ENCODE results near the gene TCF4. TPM values are rescaled to one million over a fixed set of nuclear protein-coding genes. Genes with fewer than 3 reads are reported as not detected.

The TCF4 gene
- total RNA-seq, 4 donors from 2014 or later = 80.9 to 172 (median 94.0) TPM

DNA sequence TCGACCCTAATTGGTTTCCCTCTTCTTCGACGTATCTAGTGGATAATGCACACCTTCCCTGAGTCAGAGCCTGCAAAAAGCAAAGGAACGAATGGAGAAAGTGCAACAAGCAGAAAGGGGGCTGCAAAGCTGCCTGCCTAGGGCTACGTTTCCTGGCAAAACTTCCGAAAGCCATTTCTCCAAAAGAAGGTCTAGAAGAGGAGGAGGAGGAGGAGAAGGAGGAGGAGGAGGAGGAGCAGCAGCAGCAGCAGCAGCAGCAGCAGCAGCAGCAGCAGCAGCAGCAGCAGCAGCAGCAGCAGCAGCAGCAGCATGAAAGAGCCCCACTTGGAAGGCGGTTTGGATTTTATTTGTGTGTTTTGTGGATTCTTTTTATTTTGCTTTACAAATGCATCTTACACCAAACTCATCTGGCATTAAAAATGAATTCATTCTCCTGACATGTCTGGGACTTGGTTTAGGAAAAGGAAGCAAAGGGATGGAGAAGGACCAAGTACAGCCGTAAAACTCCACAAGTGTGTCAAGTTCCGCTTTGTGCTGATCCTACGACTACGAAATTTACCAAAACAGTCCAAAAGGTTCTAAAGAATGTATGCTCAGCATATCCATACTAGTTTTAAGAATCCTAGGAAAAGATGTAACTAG, 2.0 kb downstream of the TCF4 start:
- H3K9me3 ChIP-seq = no peaks in the 10 kb centered on the region
- TF ChIP-seq EP300 (IDR thresholded peaks at IDR 0.05) = no peak
- TF ChIP-seq, protein P1, sequence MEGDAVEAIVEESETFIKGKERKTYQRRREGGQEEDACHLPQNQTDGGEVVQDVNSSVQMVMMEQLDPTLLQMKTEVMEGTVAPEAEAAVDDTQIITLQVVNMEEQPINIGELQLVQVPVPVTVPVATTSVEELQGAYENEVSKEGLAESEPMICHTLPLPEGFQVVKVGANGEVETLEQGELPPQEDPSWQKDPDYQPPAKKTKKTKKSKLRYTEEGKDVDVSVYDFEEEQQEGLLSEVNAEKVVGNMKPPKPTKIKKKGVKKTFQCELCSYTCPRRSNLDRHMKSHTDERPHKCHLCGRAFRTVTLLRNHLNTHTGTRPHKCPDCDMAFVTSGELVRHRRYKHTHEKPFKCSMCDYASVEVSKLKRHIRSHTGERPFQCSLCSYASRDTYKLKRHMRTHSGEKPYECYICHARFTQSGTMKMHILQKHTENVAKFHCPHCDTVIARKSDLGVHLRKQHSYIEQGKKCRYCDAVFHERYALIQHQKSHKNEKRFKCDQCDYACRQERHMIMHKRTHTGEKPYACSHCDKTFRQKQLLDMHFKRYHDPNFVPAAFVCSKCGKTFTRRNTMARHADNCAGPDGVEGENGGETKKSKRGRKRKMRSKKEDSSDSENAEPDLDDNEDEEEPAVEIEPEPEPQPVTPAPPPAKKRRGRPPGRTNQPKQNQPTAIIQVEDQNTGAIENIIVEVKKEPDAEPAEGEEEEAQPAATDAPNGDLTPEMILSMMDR (IDR thresholded peaks at IDR 0.05) = no peak
- TF ChIP-seq POLR2AphosphoS5 (IDR thresholded peaks at IDR 0.05) = no peak
- no peak for TF ChIP-seq POLR2A (IDR thresholded peaks at IDR 0.05)
- no peaks in the 10 kb centered on the region for H3K27me3 ChIP-seq
- peak overlapping the region; percentile 80 for H3K4me3 ChIP-seq
- DNase-seq (ENCODE audit: low spot score in 2 of 2) = no peak
- H3K36me3 ChIP-seq = no peaks in the 10 kb centered on the region
- peaks cover 45% of the 10 kb centered on the region for H3K4me1 ChIP-seq
- 16% methylated on average over 11 of the region's 11 CpGs for WGBS
- H3K27ac ChIP-seq = peak overlapping the region; percentile 94

DNA sequence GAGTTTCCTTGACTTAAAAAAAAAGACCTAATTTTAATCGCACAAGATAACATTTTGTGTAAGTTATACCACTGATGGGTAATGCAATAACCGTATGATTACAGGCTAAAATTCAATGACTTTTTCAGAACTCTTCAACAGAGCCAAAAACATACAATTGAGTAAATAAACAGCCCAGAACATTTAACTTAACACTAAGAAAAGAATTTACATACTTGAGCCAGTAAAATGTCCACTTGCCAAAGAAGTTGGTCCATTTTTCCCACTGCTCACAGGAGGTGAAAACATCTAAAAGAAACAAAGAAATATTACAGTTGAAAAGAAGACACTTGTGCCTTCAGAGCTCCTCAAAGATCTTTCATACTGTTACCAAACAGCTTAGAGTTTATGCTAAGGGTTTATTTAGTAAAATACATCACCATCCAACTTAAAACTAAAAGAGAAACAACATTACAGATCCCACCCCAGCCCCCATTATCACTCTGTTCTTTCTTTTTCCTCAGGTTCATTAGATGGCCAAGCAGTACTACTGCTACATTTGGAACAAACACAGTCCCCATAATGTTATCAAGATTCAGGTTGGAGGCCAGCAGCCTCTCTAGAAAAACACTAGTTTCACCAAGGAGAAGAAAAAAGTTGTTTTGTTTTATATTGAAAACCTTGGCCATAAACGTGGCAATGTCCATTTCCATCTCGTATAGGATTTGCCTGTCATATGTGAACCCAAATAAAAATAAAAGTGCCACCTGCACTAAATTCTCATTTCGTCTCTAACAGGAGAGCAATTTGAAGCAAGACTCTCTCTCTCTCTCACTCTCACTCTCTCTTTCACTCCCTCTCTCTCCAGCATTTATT, 2.7 kb downstream of the TCF4 start:
- Histone ChIP-seq H3K36me3 (no peaks in the 10 kb centered on the region), H3K4me1 (peaks cover 44% of the 10 kb centered on the region), H3K27me3 (no peaks in the 10 kb centered on the region), H3K27ac (peak overlapping the region; percentile 94), H3K9me3 (no peaks in the 10 kb centered on the region), H3K4me3 (peak overlapping the region; percentile 80)
- DNase-seq (ENCODE audit: low spot score in 2 of 2) = no peak
- WGBS = 21% methylated on average over 5 of the region's 5 CpGs
- no peak for TF ChIP-seq EP300 (IDR thresholded peaks at IDR 0.05)
- TF ChIP-seq POLR2AphosphoS5 (IDR thresholded peaks at IDR 0.05) = no peak
- TF ChIP-seq POLR2A (IDR thresholded peaks at IDR 0.05) = no peak
- TF ChIP-seq, protein P1 (IDR thresholded peaks at IDR 0.05) = no peak

DNA sequence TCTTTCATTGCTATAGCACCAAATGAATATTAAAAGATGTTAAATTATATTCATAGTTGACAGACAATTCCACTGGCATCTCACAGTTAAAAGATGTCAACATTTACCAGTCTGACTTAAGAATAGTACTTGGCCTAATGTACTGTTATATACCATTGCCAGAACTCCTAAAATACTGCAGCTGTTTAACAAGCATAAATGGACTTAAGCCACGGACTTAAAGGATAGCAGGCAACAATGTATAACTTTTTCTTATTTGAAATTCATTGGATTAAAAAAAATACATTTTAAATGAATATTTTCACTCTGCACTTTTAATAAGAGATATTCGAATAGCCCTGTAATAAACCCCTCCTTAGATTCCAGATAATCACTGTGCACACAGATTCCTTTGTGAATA, 3.8 kb downstream of the TCF4 start:
- H3K36me3 ChIP-seq = no peaks in the 10 kb centered on the region
- H3K27ac ChIP-seq = no peak overlapping the region
- no peak for DNase-seq (ENCODE audit: low spot score in 2 of 2)
- peaks cover 48% of the 10 kb centered on the region for H3K4me1 ChIP-seq
- no peak for TF ChIP-seq POLR2A (IDR thresholded peaks at IDR 0.05)
- no peak for TF ChIP-seq EP300 (IDR thresholded peaks at IDR 0.05)
- TF ChIP-seq, protein P1 (IDR thresholded peaks at IDR 0.05) = no peak
- no peak for TF ChIP-seq POLR2AphosphoS5 (IDR thresholded peaks at IDR 0.05)
- H3K4me3 ChIP-seq = peak overlapping the region; percentile 5
- 25% methylated on average over 2 of the region's 2 CpGs for WGBS
- no peaks in the 10 kb centered on the region for H3K27me3 ChIP-seq
- H3K9me3 ChIP-seq = no peaks in the 10 kb centered on the region

DNA sequence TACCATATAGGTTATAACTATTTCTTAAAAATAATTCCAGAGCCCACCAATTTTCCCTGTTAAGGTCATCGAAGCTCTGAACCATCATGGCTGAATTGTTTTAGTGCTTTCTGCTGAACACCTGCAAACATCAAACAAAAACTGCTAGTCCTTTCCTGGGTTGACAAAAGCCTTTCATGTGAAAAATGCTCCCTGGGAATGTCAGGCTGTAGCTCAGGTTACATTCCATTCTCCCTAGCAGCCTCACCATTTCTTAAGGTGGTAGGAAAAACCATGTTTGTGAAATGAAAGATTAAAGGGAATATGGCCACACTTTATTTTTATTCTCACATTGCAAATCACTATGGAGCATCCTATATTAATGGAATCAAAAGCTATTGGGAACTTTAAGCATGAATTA, 5.7 kb downstream of the TCF4 start:
- Histone ChIP-seq H3K4me1 (peaks cover 57% of the 10 kb centered on the region), H3K27ac (no peak overlapping the region), H3K27me3 (no peaks in the 10 kb centered on the region), H3K36me3 (no peaks in the 10 kb centered on the region), H3K4me3 (no peak overlapping the region), H3K9me3 (no peaks in the 10 kb centered on the region)
- DNase-seq (ENCODE audit: low spot score in 2 of 2) = no peak
- TF ChIP-seq EP300 (IDR thresholded peaks at IDR 0.05) (no peak), POLR2A (IDR thresholded peaks at IDR 0.05) (no peak), POLR2AphosphoS5 (IDR thresholded peaks at IDR 0.05) (no peak)
- TF ChIP-seq, protein P1 (IDR thresholded peaks at IDR 0.05) = no peak
- 46% methylated on average over 1 of the region's 1 CpG for WGBS

Measured in suprapubic skin (tissue), 4 donors.